ENCODE results near the gene DCST2. TPM values are rescaled to one million over a fixed set of nuclear protein-coding genes. Genes with fewer than 3 reads are reported as not detected.

The DCST2 gene
- total and polyA plus RNA-seq, 9 of the 15 experiments (the other 6 are each of a cell fraction or from before 2014, with no cell fraction given), result 0.09 to 0.49 (median 0.11) TPM; not detected in 3

GRCh38 chr1:154998818-154999570 lies 34.6 kb downstream of the DCST2 start (continued):
- TF ChIP-seq CTCFL (IDR thresholded peaks at IDR 0.05; ENCODE audit: borderline replicate concordance, insufficient read depth, low read depth, low read length, poor library complexity, severe bottlenecking) (peak; percentile 39), ZNF184 (CRISPR knock-in tag; IDR thresholded peaks at IDR 0.05) (no peak), THAP7 (CRISPR knock-in tag; IDR thresholded peaks at IDR 0.05) (no peak), SRSF9 (IDR thresholded peaks at IDR 0.05; ENCODE audit: borderline replicate concordance, low read depth, low read length) (no peak), ZNF695 (CRISPR knock-in tag; IDR thresholded peaks at IDR 0.05) (no peak), FOXA1 (IDR thresholded peaks at IDR 0.05; ENCODE audit: borderline replicate concordance) (no peak), ZNF134 (CRISPR knock-in tag; conservative IDR thresholded peaks at IDR 0.05) (no peak), HDAC3 (IDR thresholded peaks at IDR 0.05; ENCODE audit: borderline replicate concordance, partially characterized antibody) (no peak), MAFK (IDR thresholded peaks at IDR 0.05; ENCODE audit: low read length) (no peak), TSHZ1 (CRISPR knock-in tag; IDR thresholded peaks at IDR 0.05) (no peak), E2F4 (CRISPR knock-in tag; IDR thresholded peaks at IDR 0.05; ENCODE audit: low read depth) (no peak), PPARD (CRISPR knock-in tag; IDR thresholded peaks at IDR 0.05) (no peak), ZNF354B (CRISPR knock-in tag; IDR thresholded peaks at IDR 0.05) (no peak), ZNF57 (CRISPR knock-in tag; IDR thresholded peaks at IDR 0.05) (no peak)

All from K562 (cell line).